ENCODE data around the gene PPP3CA.

Gene PPP3CA

DNA sequence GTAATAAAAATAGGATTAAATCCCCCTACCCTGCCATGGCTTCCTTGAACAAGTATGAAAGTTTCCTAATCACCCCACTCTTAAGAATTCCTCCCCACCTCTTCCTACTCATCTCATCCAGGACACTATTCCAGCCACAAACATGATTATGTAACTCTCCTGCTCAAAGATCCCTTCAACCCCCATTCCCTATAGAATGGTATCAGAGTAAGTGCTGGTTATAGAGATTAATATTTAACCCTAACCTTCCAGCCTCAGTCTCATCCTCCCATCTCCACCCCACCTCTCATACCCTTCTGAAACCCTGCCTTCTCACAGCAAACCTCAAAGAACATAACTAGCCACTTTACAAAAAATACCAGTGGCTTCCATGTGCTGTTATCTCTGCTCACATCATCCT lies 155.1 kb downstream of the PPP3CA start:
- TF ChIP-seq, protein P1, sequence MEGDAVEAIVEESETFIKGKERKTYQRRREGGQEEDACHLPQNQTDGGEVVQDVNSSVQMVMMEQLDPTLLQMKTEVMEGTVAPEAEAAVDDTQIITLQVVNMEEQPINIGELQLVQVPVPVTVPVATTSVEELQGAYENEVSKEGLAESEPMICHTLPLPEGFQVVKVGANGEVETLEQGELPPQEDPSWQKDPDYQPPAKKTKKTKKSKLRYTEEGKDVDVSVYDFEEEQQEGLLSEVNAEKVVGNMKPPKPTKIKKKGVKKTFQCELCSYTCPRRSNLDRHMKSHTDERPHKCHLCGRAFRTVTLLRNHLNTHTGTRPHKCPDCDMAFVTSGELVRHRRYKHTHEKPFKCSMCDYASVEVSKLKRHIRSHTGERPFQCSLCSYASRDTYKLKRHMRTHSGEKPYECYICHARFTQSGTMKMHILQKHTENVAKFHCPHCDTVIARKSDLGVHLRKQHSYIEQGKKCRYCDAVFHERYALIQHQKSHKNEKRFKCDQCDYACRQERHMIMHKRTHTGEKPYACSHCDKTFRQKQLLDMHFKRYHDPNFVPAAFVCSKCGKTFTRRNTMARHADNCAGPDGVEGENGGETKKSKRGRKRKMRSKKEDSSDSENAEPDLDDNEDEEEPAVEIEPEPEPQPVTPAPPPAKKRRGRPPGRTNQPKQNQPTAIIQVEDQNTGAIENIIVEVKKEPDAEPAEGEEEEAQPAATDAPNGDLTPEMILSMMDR (conservative IDR thresholded peaks at IDR 0.05; ENCODE audit: low read length): no peak
- DNase-seq (ENCODE audit: low read depth): peak; percentile 19
- no peak overlapping the region for H3K4me3 ChIP-seq (ENCODE audit: low read length)

DNA sequence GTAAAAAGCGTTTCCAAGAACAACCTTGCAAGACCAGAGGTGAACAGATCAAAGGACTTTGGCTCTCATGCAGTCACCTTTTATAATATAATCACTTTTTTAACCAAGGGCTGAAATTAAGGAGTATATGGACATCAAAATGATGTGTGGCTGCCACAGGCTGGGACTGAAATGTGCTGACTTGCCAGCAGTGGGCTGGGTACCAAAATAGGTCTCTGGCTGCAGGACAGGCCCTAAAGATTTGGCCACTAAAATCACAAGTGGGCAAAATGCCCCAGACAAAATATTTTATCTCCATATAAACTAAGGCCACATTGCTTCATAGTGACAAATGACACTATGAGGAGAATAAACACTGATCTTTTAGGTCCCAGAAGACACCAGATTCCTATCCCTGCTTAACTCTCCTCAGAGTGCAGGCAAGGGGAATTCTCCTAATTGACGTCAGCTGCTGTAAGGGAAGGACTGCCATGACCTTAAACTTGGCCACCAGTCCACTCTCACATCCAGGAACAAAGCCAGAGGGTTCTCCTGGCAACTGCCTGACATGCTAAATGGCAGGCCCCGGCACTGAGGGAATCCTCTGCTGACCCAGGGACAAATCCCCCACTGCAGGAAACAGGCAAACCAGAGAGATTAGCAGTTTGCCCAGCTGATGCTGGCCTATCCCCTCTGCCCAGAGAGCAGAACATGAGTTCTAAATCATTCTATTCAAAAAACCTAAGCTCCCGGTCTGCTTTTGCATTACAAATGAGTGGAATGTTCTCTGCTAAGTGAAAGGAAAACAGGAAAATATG lies 155.8 kb downstream of the PPP3CA start:
- TF ChIP-seq, protein P1 (conservative IDR thresholded peaks at IDR 0.05; ENCODE audit: low read length): no peak
- DNase-seq (ENCODE audit: low read depth): peak; percentile 90
- H3K4me3 ChIP-seq (ENCODE audit: low read length): peak overlapping the region; percentile 17; the same call in 1 of the 2 replicates

DNA sequence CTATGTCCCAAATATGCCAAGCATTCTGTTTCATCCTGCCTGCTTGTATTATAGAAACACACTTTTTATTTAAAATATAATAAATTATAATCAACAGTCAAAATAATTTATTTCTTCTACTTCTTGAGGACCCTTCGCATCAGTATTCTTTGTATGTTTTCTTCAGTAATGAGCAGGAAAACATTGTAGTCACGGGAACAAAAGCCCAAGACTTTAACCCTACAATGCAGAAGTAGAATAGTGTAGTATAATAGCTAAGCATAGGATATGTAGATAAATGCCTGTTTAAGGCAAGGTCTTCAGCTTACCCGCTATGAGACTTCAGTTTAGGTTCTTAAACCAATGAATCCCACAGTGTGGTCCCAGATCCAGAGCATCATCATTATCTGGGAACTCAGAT lies 156.6 kb downstream of the PPP3CA start:
- TF ChIP-seq, protein P1 (conservative IDR thresholded peaks at IDR 0.05; ENCODE audit: low read length): no peak
- DNase-seq (ENCODE audit: low read depth): no peak
- H3K4me3 ChIP-seq (ENCODE audit: low read length): no peak overlapping the region

DNA sequence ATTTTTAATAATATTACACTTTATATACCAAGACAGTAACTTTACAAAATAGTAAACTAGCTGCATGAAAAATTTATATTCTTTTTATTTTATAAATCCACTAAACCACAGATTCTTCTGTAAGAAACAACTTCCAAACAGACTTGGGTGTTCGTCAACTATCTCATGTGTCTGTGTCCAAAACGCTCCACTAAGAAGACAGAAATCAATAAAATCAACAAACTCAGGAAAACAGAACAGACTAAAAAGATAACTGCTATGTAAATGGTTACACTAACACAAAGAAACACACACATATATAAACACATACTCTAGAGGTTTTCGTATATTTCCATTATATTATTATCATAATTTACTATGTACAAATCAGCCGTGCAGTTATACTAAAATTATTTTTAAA lies 158.4 kb downstream of the PPP3CA start:
- TF ChIP-seq, protein P1 (conservative IDR thresholded peaks at IDR 0.05; ENCODE audit: low read length): no peak
- H3K4me3 ChIP-seq (ENCODE audit: low read length): no peak overlapping the region
- DNase-seq (ENCODE audit: low read depth): no peak

DNA sequence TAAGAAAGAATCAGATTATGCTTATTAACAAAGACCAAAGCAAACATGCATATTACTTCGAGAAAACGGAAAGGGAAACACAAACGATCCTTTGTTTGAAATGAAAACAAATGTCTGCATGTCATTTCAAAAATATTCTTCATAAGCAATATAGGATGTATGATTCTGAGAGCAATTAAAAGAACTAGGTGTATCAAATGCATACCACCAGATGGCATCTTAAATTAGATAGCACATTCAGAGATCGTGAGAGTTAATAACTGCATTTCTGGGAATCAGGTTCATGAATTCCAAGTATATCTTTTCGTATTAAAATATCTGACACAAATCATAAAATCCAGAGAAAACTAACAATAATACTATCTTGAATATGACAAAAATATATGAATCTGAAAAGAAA lies 159.5 kb downstream of the PPP3CA start:
- TF ChIP-seq, protein P1 (conservative IDR thresholded peaks at IDR 0.05; ENCODE audit: low read length): peak; percentile 33
- no peak for DNase-seq (ENCODE audit: low read depth)
- no peak overlapping the region for H3K4me3 ChIP-seq (ENCODE audit: low read length)

DNA sequence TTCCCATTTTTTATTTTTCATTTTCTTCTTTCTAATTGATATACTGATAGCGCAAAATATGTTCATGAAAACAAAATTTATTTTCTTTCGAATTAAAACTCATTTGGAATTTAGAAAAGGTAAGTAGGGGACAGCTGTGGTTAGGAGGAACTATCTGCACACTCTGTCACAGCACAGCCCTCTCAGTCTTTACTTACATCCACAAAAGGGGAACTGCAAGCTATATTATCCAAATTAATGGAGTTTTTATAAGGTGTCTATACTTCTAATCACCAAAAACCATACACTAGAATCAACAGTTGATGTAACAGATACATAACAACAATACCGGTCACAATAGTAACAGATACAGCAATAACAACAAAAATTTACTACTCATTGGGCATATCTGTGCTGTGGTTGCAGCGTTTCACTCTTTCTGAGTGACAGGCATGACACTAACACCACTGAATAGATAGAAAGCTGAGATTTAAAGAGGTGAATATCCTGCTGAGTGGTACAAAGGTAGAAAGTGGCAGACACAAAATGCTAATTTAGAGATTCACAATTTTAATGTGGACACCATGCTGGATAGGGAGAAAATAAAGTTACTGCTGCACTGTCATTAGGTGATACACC lies 160.7 kb downstream of the PPP3CA start:
- no peak for DNase-seq (ENCODE audit: low read depth)
- TF ChIP-seq, protein P1 (conservative IDR thresholded peaks at IDR 0.05; ENCODE audit: low read length): no peak
- no peak overlapping the region for H3K4me3 ChIP-seq (ENCODE audit: low read length)

DNA sequence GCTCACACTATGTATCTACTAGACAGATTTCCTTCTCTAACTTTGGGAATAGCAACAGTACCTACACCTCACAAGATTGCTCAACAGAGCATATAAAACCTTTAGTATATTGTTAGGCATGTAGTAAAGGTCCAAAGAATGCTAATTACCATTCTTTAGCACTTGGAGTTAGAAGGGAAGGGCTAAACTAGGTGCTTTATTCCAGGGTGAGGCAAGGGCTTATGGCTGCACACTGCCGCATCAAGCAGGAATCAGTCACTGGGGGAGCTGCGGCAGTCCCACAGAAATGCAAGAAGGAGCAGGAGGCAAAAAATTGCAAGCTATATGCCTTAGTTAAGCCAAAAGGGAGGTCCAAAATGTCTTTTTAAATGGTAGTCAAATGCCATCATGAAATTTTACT lies 162.7 kb downstream of the PPP3CA start:
- DNase-seq (ENCODE audit: low read depth): no peak
- TF ChIP-seq, protein P1 (conservative IDR thresholded peaks at IDR 0.05; ENCODE audit: low read length): no peak
- no peak overlapping the region for H3K4me3 ChIP-seq (ENCODE audit: low read length)

Measured in AG10803 (cell line).